WI38 (cell line): ENCODE measurements around the gene NRCAM.

Experiments
- H3K4me3 ChIP-seq: 2 replicates; pipeline ENCODE4 v1.5.1; 2011; ENCODE audit warnings: low read depth, mild to moderate bottlenecking, control low read depth, low read length
- TF ChIP-seq, protein P1 (sequence below): IDR thresholded peaks from 2 replicates; pipeline ENCODE4 v1.5.1; 2012; ENCODE audit warnings: low read depth, mild to moderate bottlenecking, control low read depth, low read length

The NRCAM gene

DNA sequence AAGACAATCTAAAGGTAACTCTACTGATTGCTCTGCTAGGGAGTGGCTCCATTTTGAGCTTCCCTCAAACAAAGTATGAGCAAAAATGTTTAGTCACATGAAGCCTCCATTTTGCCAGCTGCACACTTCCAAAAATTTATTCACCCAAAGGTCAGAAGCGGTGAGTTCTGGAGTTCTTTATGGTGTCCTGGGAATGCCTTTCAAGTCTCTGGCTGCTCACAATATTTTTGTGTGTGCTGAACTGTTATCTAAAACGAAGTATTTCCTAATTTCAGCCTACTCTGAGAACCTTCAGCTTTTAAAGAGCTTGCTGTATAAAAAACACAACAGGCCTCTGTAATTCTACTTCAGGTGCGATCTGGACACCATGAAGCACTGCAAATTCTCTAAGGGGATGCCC, 15.6 kb downstream of the NRCAM start:
- H3K4me3 ChIP-seq, result no peak overlapping the region
- TF ChIP-seq, protein P1, sequence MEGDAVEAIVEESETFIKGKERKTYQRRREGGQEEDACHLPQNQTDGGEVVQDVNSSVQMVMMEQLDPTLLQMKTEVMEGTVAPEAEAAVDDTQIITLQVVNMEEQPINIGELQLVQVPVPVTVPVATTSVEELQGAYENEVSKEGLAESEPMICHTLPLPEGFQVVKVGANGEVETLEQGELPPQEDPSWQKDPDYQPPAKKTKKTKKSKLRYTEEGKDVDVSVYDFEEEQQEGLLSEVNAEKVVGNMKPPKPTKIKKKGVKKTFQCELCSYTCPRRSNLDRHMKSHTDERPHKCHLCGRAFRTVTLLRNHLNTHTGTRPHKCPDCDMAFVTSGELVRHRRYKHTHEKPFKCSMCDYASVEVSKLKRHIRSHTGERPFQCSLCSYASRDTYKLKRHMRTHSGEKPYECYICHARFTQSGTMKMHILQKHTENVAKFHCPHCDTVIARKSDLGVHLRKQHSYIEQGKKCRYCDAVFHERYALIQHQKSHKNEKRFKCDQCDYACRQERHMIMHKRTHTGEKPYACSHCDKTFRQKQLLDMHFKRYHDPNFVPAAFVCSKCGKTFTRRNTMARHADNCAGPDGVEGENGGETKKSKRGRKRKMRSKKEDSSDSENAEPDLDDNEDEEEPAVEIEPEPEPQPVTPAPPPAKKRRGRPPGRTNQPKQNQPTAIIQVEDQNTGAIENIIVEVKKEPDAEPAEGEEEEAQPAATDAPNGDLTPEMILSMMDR, result no peak

GRCh38 chr7:108436906-108437305, 19.3 kb downstream of the NRCAM start:
- TF ChIP-seq, protein P1, result no peak
- H3K4me3 ChIP-seq, result no peak overlapping the region

DNA sequence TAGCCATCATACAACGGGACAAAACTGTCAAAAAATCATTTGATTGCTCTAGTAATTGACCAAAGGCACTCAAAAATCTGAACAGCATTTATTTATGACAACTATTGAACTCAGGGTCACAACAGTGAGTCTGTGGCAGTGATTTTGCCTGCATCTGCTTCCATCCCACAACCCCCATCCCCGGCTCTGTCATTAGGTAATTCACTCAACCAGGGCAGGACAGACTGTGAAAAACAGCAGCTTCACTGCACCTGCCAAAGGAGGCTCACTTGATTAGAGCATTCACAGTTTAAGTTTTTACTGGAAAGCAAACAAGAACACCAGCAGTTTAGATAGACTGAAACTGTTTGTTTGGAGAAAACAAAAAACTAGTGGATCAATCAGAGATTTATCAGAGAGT, 22.2 kb downstream of the NRCAM start:
- TF ChIP-seq, protein P1, result no peak
- H3K4me3 ChIP-seq, result no peak overlapping the region

DNA sequence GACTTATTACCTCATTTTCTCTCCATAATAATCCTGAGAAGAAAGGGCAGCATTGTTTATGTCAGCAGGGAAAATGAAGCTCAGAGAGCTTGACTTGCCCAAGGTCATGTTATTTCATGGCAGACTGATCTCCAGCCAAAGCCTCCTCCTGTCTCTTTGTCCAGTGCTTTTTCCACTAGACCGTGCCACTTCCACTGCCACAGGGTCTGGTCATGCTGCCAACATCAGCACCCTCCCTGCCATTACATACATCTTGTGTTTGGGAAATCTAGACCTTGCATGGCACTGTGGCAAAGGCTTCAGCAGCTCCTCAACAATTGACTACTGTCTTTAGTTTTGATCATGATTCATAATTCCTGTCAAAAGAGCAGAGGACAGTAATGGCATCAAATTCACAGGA, 25.1 kb downstream of the NRCAM start:
- no peak overlapping the region for H3K4me3 ChIP-seq
- TF ChIP-seq, protein P1, result no peak

DNA sequence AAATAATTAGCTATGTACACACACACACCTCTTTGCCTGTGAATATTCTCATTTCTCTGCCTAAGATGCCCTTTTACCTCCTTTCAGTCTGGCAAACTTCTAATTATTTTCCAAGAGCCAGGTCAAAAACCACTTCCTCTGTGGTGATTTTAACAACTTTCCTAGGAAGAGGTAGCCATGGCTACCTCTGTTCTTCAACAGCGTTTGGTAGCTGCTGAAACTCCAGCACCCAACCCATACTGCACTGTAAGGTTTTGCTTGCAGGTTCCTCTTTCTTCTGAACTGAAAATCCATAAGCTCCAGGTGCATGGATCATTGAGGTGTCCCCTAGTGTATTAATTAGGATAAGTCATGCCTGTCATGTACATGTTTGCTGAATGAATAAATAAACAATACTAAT, 25.6 kb downstream of the NRCAM start:
- TF ChIP-seq, protein P1, result no peak
- no peak overlapping the region for H3K4me3 ChIP-seq

- TF ChIP-seq, protein P1, result no peak
- no peak overlapping the region for H3K4me3 ChIP-seq
These were observed 28.5 kb downstream of the NRCAM start for GRCh38 chr7:108427766-108428165.

- TF ChIP-seq, protein P1, result no peak
- no peak overlapping the region for H3K4me3 ChIP-seq
These were observed 30.4 kb downstream of the NRCAM start for GRCh38 chr7:108425714-108426275.
